ENCODE results near the gene CSNK1G3.
"Not testable (repeated sequence)": the region's sequence is repeated elsewhere in the genome, so short reads cannot be mapped to it uniquely, and the experiment has no call there.

Gene CSNK1G3

DNA sequence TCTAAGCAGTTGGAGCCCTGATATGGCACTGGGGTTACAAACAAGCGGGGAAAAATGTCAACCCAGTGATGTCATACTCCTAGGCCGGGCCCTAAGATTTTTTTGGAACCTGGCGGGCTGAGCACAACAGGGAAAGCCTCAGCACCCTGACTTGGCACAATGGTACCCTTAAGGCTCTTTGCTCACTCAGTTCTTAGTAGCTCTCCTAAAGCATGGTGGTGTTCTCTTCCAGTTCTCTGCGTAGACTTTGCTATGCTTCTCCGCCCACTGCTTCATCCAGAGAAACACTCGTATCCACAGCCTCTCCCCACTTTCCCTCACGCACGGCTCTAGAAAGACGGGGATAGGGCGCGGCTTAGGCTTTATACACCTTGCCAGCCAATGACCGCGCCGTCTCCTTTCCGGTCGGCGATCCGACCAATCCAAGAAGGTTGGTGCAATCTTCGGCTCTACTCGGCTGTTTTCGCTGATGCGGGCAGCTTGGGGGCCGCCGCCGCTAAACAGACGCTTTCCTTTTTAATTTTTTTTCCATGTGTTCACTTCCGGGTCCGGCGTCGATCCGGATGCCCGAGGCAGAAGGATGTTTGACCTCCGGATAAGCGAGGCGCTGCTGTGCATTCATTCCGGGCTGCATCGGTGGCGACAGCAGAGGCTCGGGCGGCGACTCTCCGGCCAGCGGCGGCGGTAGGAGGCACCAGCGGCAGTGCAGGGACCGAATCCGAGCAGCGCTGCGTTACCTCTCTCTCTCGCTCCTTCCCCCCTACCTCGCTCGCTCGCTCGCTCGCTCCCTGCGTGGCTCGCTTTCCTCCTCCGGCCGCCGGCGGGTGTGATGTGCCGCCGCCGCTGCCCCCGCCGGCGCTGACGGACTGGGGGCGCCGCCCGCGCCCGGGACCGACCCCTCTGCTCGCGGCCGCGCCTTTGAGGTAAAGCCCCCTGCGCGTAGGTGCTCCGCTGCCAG lies at the start of gene CSNK1G3:
CSNK1G3 (plus strand) TSS at position 530 of the 958 bp plus-strand sequence. CDS start 33,487 bp downstream, outside the sequence.
- DNase-seq = peak; percentile 91

DNA sequence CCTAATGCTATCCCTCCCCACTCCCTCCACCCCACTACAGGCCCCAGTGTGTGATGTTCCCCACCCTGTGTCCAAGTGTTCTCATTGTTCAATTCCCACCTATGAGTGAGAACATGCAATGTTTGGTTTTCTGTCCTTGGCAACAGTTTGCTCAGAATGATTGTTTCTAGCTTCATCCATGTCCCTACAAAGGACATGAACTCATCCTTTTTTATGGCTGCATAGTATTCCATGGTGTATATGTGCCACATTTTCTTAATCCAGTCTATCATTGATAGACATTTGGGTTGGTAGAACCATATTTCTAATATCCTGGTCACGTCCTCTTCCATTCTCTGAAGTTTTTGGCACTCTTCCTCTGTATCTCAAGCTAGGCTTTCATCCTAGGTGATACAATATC lies 45.1 kb upstream of the CSNK1G3 start:
- not testable (repeated sequence) for DNase-seq

DNA sequence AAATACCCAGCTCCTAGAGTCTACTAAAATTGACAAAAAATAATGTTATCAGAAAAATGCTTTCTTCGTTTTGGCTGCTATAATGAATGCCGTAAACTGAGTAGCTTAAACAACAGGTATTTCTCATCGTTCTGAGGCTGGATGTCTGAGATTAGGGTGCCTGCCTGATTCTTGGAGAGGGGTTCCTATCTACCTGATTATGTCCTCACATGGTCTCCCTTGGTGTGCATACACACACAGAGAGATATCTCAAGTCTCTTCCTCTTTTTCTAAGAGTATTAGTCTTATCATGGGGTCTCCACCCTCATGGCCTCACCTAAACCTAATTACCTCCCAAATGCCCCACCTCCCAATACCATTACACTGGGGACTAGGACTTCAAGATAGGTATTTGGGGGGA lies 40.6 kb upstream of the CSNK1G3 start:
- no peak for DNase-seq

DNA sequence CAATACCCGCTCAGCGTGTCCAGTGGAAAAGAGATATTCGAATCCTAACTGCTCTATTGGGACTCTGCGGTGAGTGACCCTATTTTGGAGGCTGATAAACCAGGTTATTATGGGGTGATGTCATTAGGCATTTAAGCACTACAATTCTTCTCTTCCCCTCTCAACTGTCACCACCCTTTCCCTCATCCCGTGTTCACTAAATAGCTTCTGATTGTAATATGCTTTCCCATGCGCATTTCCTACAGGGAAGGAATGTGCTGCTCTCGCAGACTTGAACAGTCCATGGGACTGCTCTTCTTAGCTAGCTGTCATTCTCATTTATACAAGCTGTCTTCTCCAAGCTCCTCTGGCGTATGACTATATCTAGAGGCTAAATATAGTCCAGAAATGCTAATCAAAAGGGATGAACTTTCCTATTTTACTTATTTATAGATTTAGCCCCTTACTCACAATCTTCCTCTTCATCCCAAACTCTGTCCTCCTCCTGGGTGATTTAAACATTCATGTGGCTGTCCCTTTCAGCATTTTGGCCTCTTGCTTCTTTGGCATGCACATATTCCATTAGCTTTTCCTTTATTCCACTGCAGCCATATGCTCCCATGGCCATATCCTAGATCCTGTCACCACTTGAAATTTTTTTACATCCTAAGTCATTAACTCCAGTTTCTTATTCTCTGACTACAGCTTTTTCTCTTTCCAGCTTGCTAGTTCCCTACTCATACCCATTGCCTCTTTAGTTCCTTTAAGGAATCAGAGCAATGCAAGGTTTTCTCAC lies 39.6 kb upstream of the CSNK1G3 start:
- DNase-seq = peak; percentile 8

DNA sequence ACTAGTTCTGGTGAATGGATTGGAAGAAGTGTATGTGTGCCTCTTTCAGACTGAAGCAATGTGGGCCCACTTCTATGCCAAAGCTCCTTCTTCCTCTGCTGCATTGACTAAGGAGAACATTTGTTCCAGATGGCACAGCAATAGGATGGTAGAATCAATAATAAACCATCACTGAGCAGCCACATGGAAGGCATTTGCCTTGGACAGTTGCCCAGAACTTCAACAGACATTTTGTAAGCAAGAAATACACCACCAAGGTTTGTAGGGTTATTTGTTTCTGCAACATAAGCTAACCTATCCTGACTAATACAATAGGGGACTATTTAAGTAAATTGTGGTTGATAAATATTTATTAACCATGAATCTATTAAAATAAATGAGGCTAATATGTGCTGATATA lies 37.7 kb upstream of the CSNK1G3 start:
- peak; percentile 83 for DNase-seq

DNA sequence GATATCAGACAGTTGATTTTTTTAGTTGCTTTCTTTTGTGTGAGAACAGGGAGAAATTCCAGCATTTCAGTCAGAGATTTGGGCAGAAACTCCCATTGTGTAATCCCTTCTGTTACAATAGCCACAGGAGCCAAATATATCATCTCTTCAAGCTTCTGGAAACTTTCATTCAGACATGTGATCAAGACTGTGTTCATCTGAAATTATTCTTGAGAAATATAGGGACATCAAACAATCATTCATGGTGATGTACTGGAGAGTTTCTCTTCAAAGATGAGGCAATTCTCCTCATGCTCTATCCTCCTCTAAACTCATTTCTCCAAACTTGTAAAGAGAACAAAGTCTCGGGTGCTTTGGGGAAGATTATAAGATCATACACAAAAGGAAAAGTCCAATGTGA lies 35.2 kb upstream of the CSNK1G3 start:
- no peak for DNase-seq

DNA sequence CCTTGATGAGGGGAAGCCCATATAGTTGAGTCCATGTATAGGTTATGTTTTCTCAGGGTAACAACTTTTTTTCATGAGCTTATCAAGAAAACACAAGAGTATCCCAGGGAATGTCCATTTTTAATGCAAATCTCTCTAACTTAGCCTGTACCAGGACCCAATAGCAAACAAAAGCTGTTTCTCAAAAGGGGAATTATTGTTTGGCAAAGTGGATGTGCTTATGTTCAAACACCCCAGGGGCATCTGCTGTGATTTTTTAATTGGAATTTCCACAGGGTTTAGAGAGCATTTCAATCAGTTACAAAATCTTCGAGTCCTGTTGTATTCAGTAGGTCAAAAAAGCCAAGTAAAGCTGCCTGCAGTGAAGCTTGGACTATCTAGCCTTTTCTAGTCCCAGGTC lies 33.4 kb upstream of the CSNK1G3 start:
- no peak for DNase-seq

DNA sequence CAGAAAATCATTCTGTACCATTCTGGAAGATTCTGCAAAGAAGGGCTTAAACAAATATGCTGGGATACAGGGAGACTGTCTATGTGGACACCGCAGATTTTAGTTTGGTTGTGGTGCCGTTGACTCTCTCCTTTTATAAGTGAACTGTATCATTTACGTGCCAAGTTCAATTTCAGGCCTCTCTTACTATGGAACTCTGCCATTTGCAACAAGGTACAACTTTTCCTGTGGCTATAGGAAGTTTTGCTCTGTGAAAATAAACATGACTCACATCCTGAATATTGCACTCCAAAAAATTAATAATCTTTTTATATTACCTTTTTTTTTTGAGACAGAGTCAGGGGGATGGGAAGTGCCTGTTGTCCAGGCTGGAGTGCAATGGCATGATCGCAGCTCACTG lies 29.7 kb upstream of the CSNK1G3 start:
- DNase-seq = no peak

DNA sequence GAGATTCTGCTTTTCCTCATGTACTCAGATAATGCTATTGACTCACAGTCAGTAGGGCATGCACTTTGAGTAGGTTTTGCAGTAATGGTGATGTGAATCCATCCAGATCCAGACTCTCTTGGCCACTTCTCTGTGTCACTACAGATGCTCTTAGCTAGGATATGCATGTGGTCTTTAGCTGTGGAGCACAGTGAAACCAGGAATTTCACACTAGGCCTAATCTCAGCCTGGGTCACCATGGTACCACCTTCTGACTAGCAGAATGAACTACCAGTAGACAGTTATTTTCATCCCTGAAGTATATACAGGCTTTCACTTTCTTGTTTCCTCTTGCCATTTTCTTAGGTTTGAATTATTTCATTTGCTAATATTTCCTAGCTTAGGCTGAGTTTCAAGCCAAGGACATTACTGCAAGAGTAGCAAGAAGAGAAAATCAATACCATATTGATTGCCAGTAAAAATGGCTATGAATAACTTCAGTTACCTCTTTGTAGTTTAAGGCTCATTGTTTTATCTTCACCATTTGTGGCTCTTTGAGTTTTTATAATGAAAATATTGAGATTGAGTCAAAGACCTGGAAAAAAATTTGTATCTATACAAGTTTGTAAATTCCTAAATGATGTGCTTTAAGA lies 28.4 kb upstream of the CSNK1G3 start:
- no peak for DNase-seq

DNA sequence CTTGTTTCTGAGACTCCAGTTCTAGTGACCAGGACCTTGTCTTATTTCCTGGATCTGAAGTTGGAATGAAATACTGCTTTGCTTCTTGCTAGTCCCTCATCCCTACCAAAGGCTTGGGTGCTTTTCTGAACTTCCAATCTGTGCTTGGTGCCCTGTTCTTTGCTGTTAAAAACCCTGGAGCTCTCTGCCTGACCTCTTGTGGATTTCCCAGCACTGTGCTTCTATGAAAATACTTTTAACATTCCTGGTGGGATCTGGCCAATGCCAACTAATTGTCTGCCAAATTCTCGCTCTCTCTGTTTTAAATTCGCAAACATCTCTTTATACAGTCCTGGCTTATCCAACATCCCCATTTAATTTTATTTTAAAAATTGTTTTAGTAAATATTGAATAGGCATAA lies 26.7 kb upstream of the CSNK1G3 start:
- DNase-seq = no peak

DNA sequence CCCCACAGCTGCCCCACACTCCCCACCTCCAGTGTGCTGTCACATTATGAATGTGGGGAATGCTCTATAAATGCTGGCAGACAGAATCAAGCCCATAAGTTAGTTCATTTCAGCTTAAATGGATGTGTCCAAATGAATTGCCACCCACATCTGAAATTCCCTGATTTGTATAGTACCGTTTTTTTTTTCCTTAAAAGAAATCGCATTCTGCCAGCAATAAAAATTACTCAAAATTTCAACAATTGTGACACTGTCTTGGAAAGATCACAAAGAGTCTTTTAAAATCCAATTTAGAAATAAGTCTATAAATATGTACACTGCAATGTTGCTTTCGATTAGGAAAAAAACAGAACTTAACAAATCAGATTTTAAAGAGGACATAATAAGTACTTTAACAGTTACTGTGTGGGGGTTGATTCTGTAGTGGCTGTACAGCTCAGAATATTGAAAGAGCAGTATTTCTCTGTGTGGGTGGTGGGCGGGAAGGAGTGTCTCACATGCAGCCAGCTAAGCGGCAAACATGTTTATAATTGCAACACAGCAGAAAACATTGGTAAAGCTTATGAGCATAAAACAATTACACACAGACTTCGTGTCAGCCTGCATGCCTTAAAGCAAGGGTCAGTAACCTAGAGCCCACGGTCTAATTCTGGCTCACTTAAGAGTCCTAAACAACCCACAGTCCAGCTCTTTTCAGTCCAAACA lies 24.9 kb upstream of the CSNK1G3 start:
- DNase-seq = no peak

DNA sequence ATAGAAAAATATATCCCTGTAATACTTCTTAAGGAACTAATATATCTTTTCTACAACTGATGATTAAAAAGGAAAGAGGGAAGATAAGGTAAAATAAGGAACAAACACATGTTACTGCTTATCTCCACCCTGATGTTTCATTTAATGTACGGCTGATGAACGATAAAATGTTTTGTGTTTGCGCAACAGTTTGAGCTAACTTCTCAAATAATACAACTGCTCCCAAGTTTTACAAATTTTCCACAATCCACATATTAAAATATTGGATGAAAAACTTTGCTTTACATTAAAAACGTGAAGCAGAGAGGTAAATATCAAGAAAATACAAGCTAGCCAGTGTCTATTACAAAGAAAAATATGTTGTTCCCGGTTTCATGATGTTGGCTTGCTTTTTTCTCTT lies 21.0 kb upstream of the CSNK1G3 start:
- DNase-seq = no peak

DNA sequence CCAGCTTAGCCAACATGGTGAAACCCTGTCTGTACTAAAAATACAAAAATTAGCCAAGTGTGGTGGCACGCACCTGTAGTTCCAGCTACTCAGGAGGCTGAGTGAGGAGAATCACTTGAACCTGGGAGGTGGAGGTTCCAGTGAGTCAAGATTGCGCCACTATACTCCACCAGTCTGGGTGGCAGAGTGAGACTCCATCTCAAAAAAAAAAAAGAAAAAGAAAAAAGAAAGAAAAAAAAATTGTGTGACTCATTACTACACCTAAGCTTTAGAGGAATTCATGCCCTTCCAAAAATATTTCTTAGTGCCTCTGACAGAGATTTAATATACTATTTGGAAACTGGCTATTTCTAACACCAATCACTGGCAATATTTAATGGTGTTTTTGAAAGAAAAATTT lies 16.8 kb upstream of the CSNK1G3 start:
- not testable (repeated sequence) for DNase-seq

DNA sequence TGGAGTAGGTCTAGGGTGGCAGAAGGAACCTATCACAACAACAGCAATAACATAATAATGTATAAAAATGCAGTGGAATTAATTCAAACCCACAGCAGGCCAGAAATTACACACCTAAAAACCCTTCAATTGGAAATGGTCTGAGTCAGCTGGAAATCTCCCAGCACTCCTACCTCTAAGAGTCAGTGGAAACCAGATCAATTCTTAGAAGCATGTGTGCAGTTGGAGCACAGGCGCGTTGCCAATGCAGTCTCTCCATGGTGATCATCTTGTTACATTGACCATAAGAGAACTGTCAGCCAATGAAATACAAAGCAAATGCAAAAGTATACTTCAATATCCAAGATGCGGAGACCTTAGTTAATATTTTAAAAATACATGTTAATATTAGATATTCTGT lies 15.1 kb upstream of the CSNK1G3 start:
- peak; percentile 34 for DNase-seq

DNA sequence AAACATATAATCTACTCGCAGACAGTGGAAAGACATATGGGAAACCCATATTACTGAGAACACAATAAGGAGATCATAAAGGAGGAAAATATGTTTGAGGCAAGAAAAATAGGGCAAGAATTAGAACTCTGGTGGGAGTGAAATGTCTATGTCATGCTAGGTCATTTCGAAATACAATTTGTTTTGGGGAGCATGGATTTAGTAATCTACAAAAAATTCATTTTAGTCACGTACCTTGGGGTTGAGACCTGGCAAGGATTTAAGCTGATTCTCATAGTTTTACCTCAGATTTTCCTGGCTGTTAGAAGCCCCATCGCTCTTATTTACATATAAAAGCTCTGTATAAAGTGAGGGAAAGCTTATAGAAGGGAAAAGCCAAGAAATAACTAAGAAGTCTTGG lies 11.5 kb upstream of the CSNK1G3 start:
- DNase-seq = no peak

DNA sequence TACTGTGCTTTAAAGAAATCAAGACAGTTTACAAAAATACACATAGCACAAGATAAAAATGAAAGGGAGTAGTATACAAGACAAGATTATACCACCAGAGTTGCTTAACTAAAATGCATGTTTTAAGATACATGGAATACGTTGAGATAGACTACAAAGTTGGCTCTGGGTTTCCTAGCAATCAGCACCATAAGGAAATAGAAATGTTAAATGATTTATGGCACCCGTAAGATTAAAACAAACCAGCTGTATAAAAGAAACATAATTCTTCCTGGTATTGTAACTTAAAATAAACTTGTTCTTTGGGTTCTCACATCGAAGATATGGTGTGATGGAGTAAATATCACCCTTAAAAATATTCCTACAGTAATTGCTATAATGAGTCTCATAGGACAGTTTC lies 9.9 kb upstream of the CSNK1G3 start:
- no peak for DNase-seq

DNA sequence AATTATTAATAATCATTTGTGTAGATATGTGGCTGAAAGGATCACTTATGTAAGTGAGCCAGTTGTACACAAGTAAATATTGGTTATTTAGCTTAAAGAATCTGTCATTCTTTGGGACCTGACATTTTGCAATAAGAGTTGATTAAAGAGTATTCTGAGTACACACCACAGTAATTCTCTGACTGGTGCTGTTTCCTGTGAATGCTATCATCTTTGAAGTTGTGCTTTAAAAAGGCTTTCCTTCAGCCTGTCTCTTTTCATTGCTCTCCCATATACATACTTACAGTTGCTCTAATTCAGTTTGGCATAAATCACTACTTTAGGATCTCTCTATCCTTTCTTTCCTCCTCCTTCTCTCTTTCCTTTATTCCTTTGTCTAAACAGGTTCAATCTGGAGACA lies 8.7 kb upstream of the CSNK1G3 start:
- DNase-seq = no peak

DNA sequence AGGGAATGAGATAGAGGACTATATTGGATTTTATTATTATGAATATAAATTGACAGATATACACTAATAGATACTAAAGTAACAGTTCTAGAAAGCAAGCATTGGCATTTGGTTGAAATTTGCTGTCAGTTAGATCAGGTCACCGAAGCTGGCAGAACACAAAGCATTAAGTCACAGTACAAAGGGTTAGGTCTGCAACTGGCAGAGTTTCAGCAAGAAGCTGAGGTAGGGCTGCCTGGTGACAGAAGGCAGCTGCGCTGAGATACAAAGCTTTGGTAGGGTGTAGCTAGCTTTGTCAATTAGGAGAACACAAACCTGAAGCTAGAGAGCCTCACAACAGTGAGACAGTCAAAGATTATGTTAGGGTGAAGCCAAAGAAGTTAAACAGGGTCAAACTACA lies 6.3 kb upstream of the CSNK1G3 start:
- DNase-seq = peak; percentile 14

DNA sequence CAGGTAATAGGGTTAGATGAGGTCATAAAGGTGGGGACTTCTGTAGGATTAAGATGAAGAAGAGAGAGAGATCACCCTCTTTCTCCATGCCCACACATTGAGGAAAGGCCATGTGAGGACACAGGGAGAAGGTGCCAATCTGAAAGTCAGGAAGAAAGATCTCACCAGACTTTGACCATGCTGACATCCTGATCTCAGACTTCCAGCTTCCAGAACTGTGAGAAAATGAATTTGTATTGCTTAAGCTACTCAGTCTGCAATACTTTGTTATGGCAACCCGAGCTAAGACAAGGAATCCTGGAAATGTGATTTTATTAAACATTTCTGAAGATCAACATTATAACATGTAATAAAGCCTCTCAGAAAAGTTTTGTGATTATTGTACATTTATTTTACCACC lies 3.5 kb upstream of the CSNK1G3 start:
- DNase-seq = no peak

DNA sequence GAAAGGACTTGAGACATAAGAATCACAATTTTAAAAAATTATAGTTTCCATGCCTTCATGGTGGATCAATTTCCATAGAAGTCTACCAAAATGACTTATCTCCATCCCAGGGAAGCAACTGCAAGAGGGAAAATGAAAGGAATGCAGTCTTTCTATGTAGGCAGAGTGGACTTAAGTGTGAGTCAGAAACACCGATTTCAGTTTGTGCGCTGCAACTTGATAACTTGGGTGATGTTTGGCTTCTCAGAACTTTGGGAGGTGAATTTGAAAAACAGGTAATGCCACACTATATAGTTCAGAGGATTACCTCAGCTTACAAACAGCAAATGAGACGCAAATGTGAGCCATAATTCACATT lies 708 bp upstream of the CSNK1G3 start:
- DNase-seq = no peak

DNA sequence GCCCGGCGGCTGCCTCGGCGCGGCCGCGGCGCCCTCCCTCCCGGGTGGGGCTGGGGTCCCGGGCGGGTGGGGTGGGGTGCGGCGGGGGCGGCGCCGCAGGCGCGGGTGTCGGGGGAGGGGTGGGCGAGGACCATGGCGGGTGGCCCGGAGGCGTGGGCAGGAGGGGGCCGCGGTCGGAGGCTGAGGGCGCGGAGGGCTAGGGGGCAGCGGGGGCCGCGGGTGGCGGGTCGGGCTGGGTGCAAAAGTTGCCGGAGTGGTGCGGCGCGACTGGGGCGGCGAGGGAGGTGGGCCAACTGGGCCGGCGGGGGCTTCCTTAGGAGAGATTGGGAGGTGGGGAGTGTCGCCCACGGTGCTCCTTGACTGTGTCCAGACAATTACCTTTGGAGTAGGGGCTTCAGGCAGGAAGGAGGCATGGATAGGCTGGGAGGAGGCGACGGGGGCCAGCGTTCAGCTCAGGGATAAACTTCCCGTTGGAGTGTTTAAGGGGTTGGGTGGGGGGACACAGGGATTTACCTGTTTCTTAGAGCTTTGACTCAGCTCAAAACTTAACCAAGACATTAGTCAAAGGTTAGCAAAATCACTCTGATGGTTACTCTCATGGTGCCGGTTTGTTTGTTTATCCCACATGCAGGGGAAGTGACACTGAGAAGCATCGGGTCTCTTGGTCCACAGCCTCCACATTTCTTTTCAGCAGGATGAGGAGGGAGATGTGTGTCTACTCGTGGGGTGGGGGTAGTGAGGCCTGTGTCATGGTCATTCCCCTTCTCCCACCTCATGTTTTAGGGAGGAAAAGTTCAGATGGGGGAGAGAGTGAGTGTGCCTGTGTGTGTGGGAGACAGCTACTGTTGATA lies 859 bp downstream of the CSNK1G3 start:
- DNase-seq = no peak

Data from NCI-H2171 treated with DMSO at 0.1 percent for 48 hours (cell line).